ENCODE results near the gene NCKAP5L.

GRCh38 chr12:49868952-49869815, 41.0 kb upstream of the NCKAP5L start:
- peak; percentile 90 for TF ChIP-seq PATZ1 (CRISPR knock-in tag; IDR thresholded peaks at IDR 0.05; ENCODE audit: borderline replicate concordance)
- no peak for TF ChIP-seq ZFP30 (CRISPR knock-in tag; IDR thresholded peaks at IDR 0.05)
- no peak for TF ChIP-seq ARNTL (CRISPR knock-in tag; IDR thresholded peaks at IDR 0.05; ENCODE audit: borderline replicate concordance, low read depth)
- peak; percentile 32; the same call in 1 of the 2 replicates for TF ChIP-seq ZNF8 (CRISPR knock-in tag; IDR thresholded peaks at IDR 0.05)
- TF ChIP-seq CREB5 (CRISPR knock-in tag; IDR thresholded peaks at IDR 0.05; ENCODE audit: low read depth): peak; percentile 25; the same call in 1 of the 2 replicates
- no peak for TF ChIP-seq OSR1 (CRISPR knock-in tag; IDR thresholded peaks at IDR 0.05)
- no peak for TF ChIP-seq ESRRG (CRISPR knock-in tag; IDR thresholded peaks at IDR 0.05)
- TF ChIP-seq CSRNP3 (CRISPR knock-in tag; IDR thresholded peaks at IDR 0.05): 0 out of 2 replicates have a peak, but pooled peaks have one; percentile 68
- no peak for TF ChIP-seq BACH2 (CRISPR knock-in tag; IDR thresholded peaks at IDR 0.05; ENCODE audit: borderline replicate concordance)
- peak; percentile 99 for TF ChIP-seq TCF4 (CRISPR knock-in tag; IDR thresholded peaks at IDR 0.05; ENCODE audit: borderline replicate concordance)
- TF ChIP-seq ZFP3 (CRISPR knock-in tag; IDR thresholded peaks at IDR 0.05): peak; percentile 79
- TF ChIP-seq RARB (CRISPR knock-in tag; IDR thresholded peaks at IDR 0.05): no peak
- peak; percentile 64 for TF ChIP-seq ZNF70 (CRISPR knock-in tag; IDR thresholded peaks at IDR 0.05)
